ENCODE measurements around the gene DNAH17. TPM values are rescaled to one million over a fixed set of nuclear protein-coding genes. Genes with fewer than 3 reads are reported as not detected.
A peak's percentile ranks its signal among the peaks of the same experiment; 100 is the strongest.

Gene DNAH17
- total and polyA plus RNA-seq, 2 of the 13 experiments (the other 11 are each of a cell fraction or from before 2014, with no cell fraction given) = 0.86 to 1.6 TPM

GRCh38 chr17:78476973-78477372 lies 100.2 kb downstream of the DNAH17 start (continued):
- TF ChIP-seq PHF8 (CRISPR knock-in tag; IDR thresholded peaks at IDR 0.05) = no peak
- TF ChIP-seq TRIM22 (IDR thresholded peaks at IDR 0.05) = no peak
- peak; percentile 38; the same call in 1 of the 2 replicates for TF ChIP-seq MED1 (CRISPR knock-in tag; IDR thresholded peaks at IDR 0.05)
- peak; percentile 98 for TF ChIP-seq CEBPG (CRISPR knock-in tag; IDR thresholded peaks at IDR 0.05)
- no peak for TF ChIP-seq POLR2AphosphoS5 (IDR thresholded peaks at IDR 0.05; ENCODE audit: low read depth, low read length)
- no peak for TF ChIP-seq ZNF460 (CRISPR knock-in tag; IDR thresholded peaks at IDR 0.05; ENCODE audit: borderline replicate concordance)
- TF ChIP-seq POLR2G (IDR thresholded peaks at IDR 0.05; ENCODE audit: low read depth, low read length) = no peak
- no peak for TF ChIP-seq GABPA (IDR thresholded peaks at IDR 0.05; ENCODE audit: low read depth, low read length)
- no peak for TF ChIP-seq GABPA (CRISPR knock-in tag; IDR thresholded peaks at IDR 0.05; ENCODE audit: low read depth)
- 0 out of 2 replicates have a peak, but pooled peaks have one; percentile 35 for TF ChIP-seq NCOA2 (CRISPR knock-in tag; IDR thresholded peaks at IDR 0.05)
- no peak for TF ChIP-seq RORA (CRISPR knock-in tag; IDR thresholded peaks at IDR 0.05)
- no peak for TF ChIP-seq JDP2 (CRISPR knock-in tag; IDR thresholded peaks at IDR 0.05; ENCODE audit: borderline replicate concordance)
- no peak for TF ChIP-seq IRF9 (CRISPR knock-in tag; IDR thresholded peaks at IDR 0.05; ENCODE audit: borderline replicate concordance)
- no peak for TF ChIP-seq MZF1 (CRISPR knock-in tag; IDR thresholded peaks at IDR 0.05; ENCODE audit: borderline replicate concordance)
- TF ChIP-seq RFXAP (CRISPR knock-in tag; IDR thresholded peaks at IDR 0.05; ENCODE audit: borderline replicate concordance) = no peak
- TF ChIP-seq ZBTB33 (CRISPR knock-in tag; IDR thresholded peaks at IDR 0.05) = peak; percentile 90
- no peak for TF ChIP-seq POGZ (CRISPR knock-in tag; IDR thresholded peaks at IDR 0.05)
- no peak for TF ChIP-seq E2F2 (CRISPR knock-in tag; IDR thresholded peaks at IDR 0.05; ENCODE audit: borderline replicate concordance)
- TF ChIP-seq ZKSCAN8 (CRISPR knock-in tag; IDR thresholded peaks at IDR 0.05; ENCODE audit: borderline replicate concordance) = 0 out of 2 replicates have a peak, but pooled peaks have one; percentile 28
- no peak for TF ChIP-seq NPAS2 (CRISPR knock-in tag; IDR thresholded peaks at IDR 0.05; ENCODE audit: borderline replicate concordance)
- TF ChIP-seq PAF1 (CRISPR knock-in tag; IDR thresholded peaks at IDR 0.05) = no peak
- TF ChIP-seq PCBP1 (IDR thresholded peaks at IDR 0.05; ENCODE audit: borderline replicate concordance, low read depth, low read length) = no peak
- no peak for TF ChIP-seq NCOA5 (CRISPR knock-in tag; IDR thresholded peaks at IDR 0.05)
- no peak for TF ChIP-seq PCBP2 (optimal IDR thresholded peaks at IDR 0.05; ENCODE audit: low read depth, low read length, poor library complexity, severe bottlenecking)
- TF ChIP-seq SAP130 (CRISPR knock-in tag; IDR thresholded peaks at IDR 0.05; ENCODE audit: low read depth) = peak; percentile 32
- TF ChIP-seq ZNF614 (CRISPR knock-in tag; IDR thresholded peaks at IDR 0.05; ENCODE audit: borderline replicate concordance) = peak; percentile 57; the same call in 1 of the 2 replicates

Data from HepG2 (cell line).